Tibial artery (tissue), 4 donors: Measurements from ENCODE around the gene GIGYF1.

Experiments
- DNase-seq, 2 donors: peaks; one replicate each; pipeline ENCODE4 v3.0.0-alpha.2; 2019
- H3K27ac ChIP-seq, 2 donors: fragments of 200-600 bp; sonication (generic) in 1 of 2; 1 replicate in 1 of 2; 2 replicates in 1 of 2; pipeline ENCODE4 v1.5.1; 2018 to 2019; ENCODE audit warnings: mild to moderate bottlenecking in 1 of 2
- H3K27me3 ChIP-seq, 2 donors: fragments of 200-600 bp; sonication (generic) in 1 of 2; one replicate each; pipeline versions ENCODE4 v1.5.1 to v1.6.0; 2016 to 2019
- H3K36me3 ChIP-seq, 3 donors: fragments of 200-600 bp; sonication (generic) in 2 of 3; one replicate each; pipeline ENCODE4 v1.5.1; 2016 to 2019; ENCODE audit warnings: mild to moderate bottlenecking in 2 of 3
- H3K4me1 ChIP-seq, 4 donors: fragments of 200-600 bp; sonication (generic) in 2 of 4; 1 replicate in 3 of 4; 2 replicates in 1 of 4; pipeline ENCODE4 v1.5.1; 2016 to 2019
- H3K4me3 ChIP-seq, 2 donors: fragments of 200-600 bp; sonication (generic) in 1 of 2; 1 replicate in 1 of 2; 2 replicates in 1 of 2; pipeline ENCODE4 v1.5.1; 2018 to 2019; ENCODE audit warnings: mild to moderate bottlenecking in 2 of 2
- H3K9me3 ChIP-seq, 3 donors: fragments of 200-600 bp; sonication (generic) in 1 of 3; one replicate each; pipeline ENCODE4 v1.5.1; 2016 to 2019
- intact Hi-C: fragments of 100-400 bp; cut with DNase I; formaldehyde crosslinking; loops from one replicate; pipeline ENCODE4 v1.15.0; 2023; ENCODE audit warnings: low total_unique reads
- TF ChIP-seq, protein P1 (sequence below), 2 experiments: fragments of 200-600 bp in 1 of 2; fragments of 450-650 bp in 1 of 2; IDR thresholded peaks; one replicate each; pipeline ENCODE4 v1.5.1; 2017 to 2019; ENCODE audit warnings: antibody characterized with exemption in 2 of 2, mild to moderate bottlenecking in 1 of 2, moderate library complexity in 1 of 2

Gene GIGYF1

DNA sequence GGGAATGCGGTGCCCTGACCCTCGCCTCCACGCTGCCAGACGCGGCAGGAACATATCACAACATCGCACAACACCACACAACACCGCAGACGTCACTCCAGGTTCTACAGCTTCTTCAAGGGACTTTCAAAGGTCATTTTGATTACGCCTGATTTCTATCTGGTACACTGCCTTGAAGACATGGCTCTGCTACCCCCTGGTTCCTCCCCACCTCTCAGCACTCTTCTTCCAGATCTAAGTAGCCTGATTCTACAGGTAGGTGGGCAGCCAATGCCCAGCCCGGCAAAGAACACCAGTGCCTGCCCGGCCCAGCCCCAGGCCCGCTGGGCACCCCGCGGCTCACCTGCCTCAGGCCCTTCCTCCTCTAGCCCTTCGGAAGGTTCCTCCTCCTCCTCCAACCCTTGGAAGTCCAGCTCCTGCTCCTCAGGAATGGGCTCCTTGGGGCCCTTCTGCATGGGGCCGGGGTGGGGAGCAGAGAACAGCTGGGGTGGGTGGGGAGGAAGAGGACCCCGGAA lies 8.4 kb downstream of the GIGYF1 start:
- intact Hi-C loops = no loop called here

DNA sequence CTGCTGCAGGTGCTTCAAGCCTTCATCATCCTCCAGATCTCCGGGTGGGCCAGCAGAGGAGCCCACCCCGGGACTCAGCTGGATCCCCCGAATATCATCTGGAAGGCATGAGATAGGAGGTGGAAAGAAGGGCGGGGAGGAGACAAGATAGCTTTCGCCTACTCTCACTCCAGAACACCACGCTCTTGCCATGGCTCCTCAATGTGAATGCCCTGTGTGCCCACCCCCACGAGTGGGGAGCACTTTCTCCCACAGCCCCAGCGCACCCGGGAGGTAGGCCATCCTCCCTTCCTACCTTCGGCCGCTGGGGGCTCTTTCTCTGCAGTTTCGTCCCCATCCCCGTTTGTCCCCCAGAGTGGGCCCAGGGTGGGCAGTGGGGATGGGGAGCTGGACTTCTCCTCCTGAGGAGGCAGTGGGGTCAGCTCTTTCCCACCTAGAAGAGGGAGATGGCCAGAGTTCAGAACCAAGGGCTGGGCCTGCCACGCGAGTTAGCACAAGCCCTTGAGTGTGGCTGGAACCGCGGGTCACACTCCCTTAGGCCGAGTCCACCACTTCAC lies 8.9 kb downstream of the GIGYF1 start:
- H3K36me3 ChIP-seq = peaks cover 68 to 95% (median 91%) of the 10 kb centered on the region in 3 donors
- no peak overlapping the region for H3K4me3 ChIP-seq
- peaks cover 0 to 30% (median 15%) of the 10 kb centered on the region in 4 donors for H3K4me1 ChIP-seq
- no peak overlapping the region for H3K27ac ChIP-seq
- no peaks in the 10 kb centered on the region for H3K27me3 ChIP-seq
- DNase-seq = no peak
- H3K9me3 ChIP-seq = no peaks in the 10 kb centered on the region
- intact Hi-C loops = no loop called here
- TF ChIP-seq, protein P1, sequence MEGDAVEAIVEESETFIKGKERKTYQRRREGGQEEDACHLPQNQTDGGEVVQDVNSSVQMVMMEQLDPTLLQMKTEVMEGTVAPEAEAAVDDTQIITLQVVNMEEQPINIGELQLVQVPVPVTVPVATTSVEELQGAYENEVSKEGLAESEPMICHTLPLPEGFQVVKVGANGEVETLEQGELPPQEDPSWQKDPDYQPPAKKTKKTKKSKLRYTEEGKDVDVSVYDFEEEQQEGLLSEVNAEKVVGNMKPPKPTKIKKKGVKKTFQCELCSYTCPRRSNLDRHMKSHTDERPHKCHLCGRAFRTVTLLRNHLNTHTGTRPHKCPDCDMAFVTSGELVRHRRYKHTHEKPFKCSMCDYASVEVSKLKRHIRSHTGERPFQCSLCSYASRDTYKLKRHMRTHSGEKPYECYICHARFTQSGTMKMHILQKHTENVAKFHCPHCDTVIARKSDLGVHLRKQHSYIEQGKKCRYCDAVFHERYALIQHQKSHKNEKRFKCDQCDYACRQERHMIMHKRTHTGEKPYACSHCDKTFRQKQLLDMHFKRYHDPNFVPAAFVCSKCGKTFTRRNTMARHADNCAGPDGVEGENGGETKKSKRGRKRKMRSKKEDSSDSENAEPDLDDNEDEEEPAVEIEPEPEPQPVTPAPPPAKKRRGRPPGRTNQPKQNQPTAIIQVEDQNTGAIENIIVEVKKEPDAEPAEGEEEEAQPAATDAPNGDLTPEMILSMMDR (IDR thresholded peaks at IDR 0.05) = no peak

More for the DNA sequence above, 8.4 kb downstream of the GIGYF1 start:
- Histone ChIP-seq H3K4me3 (no peak overlapping the region), H3K4me1 (peaks cover 0 to 36% (median 19%) of the 10 kb centered on the region in 4 donors), H3K27ac (no peak overlapping the region), H3K9me3 (no peaks in the 10 kb centered on the region), H3K36me3 (peaks cover 68 to 89% (median 87%) of the 10 kb centered on the region in 3 donors), H3K27me3 (no peaks in the 10 kb centered on the region)
- no peak for DNase-seq
- TF ChIP-seq, protein P1 (IDR thresholded peaks at IDR 0.05) = no peak

DNA sequence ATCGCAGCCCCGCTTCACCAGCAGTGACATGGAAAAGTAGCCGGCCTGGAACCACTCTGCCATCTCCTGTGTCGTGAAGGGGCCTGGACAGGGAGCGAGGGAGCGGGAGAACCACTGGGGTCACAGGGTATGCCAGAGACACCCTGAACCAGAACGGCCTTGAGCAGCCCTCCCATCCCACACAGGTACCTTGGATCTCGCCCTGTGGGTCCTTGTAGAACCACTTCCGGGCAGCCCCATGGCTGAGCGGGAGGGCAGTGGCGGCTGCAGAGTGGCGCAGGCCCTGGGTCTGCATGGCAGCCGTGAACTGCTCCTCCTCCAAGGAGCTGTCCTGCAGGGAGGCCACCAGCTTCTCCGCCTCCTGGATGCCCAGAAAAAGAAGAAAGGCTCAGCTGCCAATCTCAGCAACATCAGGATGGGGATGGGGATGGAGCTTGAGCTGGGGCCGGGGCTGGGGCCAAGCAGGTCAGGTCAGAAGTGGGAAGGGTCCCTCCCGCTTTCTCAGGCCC lies 9.5 kb downstream of the GIGYF1 start:
- peaks cover 68 to 99% (median 90%) of the 10 kb centered on the region in 3 donors for H3K36me3 ChIP-seq
- no peaks in the 10 kb centered on the region for H3K27me3 ChIP-seq
- no peak overlapping the region for H3K27ac ChIP-seq
- DNase-seq = no peak
- TF ChIP-seq, protein P1 (IDR thresholded peaks at IDR 0.05) = no peak
- intact Hi-C loops = no loop called here
- H3K4me3 ChIP-seq = no peak overlapping the region
- H3K4me1 ChIP-seq = peaks cover 0 to 30% (median 12%) of the 10 kb centered on the region in 4 donors
- H3K9me3 ChIP-seq = no peaks in the 10 kb centered on the region

DNA sequence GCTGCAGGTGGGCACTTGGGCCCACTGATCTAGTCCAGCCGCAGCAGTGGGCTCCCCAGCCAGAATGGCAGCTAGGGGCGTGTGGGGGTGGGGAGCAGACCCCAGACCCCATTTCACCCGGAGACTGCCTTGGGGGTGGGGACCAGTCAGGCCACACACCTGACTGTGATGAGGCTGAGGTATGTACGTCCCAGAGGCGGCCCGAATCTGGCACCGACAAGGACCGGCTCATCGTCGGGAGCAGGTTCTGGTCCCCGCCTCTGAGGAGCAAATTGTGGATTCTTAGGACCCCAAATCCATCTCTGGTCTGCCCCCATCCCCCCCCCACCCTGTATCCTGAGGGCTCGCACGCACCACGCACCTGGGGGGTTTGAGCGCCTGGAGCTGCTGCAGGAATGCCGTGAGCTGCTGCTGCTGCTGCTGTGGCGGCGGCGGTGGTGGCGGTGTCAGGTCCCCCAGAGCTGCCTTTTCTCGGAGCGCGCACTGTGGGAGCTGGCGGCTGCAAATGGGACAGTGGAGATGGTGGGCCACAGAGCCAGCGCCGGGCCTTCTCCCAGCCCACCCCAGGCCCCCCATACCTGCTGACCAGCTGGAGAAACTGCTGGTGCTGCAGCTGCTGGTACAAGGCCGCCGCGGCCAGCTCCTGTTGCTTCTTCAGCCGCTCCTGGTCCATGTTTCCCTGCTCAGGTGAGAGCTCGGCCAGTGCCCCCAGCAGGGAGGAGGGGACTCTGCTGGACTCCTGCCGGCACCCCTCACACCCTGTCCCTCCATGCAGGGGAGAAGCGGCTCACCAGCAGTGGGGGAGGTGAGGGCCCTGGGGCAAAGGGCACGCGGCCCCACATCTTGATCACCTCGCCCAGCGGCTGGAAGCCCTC lies 10.2 kb downstream of the GIGYF1 start:
- DNase-seq = no peak
- no peak overlapping the region for H3K4me3 ChIP-seq
- TF ChIP-seq, protein P1 (IDR thresholded peaks at IDR 0.05) = no peak
- H3K36me3 ChIP-seq = peaks cover 72 to 99% (median 90%) of the 10 kb centered on the region in 3 donors
- intact Hi-C loops = no loop called here
- H3K9me3 ChIP-seq = no peaks in the 10 kb centered on the region
- no peak overlapping the region for H3K27ac ChIP-seq
- H3K4me1 ChIP-seq = peaks cover 0 to 27% (median 8%) of the 10 kb centered on the region in 4 donors
- H3K27me3 ChIP-seq = no peaks in the 10 kb centered on the region

DNA sequence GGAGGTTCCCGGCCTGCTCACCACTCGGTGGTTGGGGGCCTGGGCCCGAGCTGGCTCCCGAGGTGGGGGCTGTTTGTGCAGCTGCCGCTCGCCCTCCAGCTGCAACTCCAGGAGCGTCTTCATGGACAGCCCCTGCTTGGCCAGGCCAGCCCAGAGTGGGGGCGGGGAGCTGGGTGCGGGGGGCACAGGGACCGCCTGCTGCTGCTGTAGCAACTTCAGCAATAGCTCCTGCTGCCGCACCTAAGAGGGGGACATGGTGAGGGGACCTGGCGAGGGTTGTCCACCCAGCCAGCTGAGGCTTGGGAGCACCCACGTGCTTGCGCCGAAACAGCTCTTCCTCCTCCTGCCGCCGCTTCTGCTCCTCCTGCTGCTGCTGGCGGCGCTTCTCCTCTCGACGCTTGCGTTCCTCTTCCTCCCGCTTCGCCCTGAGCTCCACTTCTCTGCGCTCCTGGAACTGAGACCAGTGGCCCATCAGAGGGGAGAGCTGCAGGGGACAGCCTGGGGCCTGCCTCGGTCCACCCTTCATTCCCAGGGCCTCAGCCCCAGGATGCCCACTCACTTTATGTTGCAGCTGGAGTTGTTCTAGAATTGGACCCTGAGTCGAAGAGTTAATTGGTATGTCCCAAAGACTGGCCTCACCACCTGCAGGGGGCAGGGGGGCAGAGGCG lies 10.9 kb downstream of the GIGYF1 start:
- TF ChIP-seq, protein P1 (IDR thresholded peaks at IDR 0.05) = no peak
- Histone ChIP-seq H3K36me3 (peaks cover 79 to 99% (median 92%) of the 10 kb centered on the region in 3 donors), H3K4me1 (peaks cover 0 to 25% (median 5%) of the 10 kb centered on the region in 4 donors), H3K27ac (no peak overlapping the region), H3K4me3 (no peak overlapping the region), H3K27me3 (no peaks in the 10 kb centered on the region), H3K9me3 (no peaks in the 10 kb centered on the region)
- DNase-seq = no peak
- intact Hi-C loops = no loop called here
